Measurements from ENCODE around the gene SLC22A1.
"Not testable (repeated sequence)": the region's sequence is repeated elsewhere in the genome, so short reads cannot be mapped to it uniquely, and the experiment has no call there.

The SLC22A1 gene

DNA sequence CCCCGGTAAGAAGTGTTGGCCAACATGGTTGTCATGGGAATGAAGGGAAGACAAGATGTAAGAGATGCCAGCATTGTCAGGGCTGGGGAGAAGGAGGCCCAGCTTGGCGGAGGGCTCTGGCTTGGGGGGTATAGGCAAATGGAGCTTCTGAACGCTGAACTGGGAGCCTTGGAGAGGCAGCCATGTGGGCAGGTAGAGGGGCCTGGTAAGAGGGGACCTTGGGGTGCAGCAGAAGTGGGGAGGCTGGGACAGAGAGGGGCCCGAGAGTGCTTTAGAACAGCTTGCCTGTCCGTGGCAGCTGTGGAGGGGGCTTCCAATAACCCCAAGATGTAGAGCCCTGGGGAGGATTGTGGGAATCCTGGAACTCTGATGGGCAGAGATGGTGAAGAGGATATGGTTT, 3.0 kb downstream of the SLC22A1 start (continued):
- no peak for TF ChIP-seq SETDB1 (IDR thresholded peaks at IDR 0.05; ENCODE audit: insufficient read length, low read length)
- no peak for TF ChIP-seq ZNF433 (tag by site-specific recombination; IDR thresholded peaks at IDR 0.05; ENCODE audit: low read depth)

DNA sequence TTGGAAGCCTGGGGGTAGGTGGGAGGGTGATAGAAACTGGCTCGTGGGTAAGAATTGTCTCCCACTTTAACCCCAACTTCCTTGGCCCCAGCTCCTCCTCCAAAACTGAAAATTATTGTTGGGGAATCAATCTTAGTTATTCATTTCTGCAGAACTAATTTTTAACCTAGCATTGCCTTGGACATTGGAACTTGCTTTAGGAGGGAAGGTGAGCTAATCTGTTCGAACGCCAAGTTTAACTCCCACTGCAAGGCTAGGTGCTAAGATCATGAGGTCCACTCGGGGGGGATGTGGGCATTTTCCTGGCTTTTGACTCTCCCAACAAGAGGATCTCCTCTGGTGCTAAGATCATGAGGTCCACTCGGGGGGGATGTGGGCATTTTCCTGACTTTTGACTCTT, 3.5 kb downstream of the SLC22A1 start:
- H3K4me3 ChIP-seq (ENCODE audit: low read depth, low read length); H3K4me1 ChIP-seq (ENCODE audit: control insufficient read depth, insufficient read depth, low read length); POLR2A ChIA-PET; H3K9me3 ChIP-seq (ENCODE audit: control insufficient read depth, insufficient read depth, low read depth, low read length); H3K36me3 ChIP-seq (ENCODE audit: control insufficient read depth in 2 of 2, insufficient read depth in 1 of 2, low read length in 2 of 2); CTCF ChIA-PET; H3K27ac ChIP-seq (ENCODE audit: extremely low read depth, low read depth, low read length): not testable (repeated sequence)

DNA sequence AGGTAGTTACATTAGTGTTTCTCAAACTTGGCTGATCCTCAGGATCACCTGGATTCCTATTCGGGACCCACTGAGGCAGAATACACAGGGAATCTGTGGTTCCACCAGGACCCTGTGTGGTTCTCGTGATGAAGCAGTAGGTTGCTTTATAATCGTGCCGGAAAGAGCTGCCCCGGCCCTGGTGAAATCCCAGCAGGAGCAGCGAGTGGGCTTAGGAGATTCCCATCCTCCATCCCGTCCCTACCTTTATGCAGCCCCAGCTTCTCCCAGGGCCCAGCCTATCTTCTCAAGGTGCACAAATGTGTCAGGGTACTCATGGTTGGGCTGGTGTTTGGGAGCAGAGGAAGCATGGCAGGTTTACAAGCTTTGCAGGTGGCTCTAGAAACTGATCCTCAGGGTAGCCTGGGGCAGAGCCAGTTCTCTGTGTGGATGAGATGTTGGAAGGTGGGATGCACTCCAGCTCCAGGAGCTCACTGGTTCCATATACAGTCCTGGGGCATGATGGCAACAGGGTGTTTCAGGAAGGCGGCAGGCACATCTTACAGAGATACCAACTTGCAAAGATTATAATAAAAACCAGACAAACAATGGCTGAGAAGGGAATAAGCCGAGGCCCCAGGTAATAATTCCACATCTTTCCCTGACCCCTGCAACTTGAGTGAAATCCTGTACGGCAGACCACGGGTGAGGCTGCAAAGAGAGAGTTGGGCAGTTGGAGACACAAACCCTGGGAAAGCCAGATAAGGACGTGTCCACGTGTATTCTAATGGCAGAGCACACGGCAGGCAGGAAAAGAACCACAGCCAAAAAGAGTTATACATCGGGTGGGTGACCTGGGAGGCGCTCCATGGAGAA, 5.9 kb downstream of the SLC22A1 start:
- ChIA-PET CTCF (no interaction called here), POLR2A (no interaction called here)
- Histone ChIP-seq H3K27ac (ENCODE audit: extremely low read depth, low read depth, low read length) (no peak overlapping the region), H3K4me1 (ENCODE audit: control insufficient read depth, insufficient read depth, low read length) (no peaks in the 10 kb centered on the region), H3K9me3 (ENCODE audit: control insufficient read depth, insufficient read depth, low read depth, low read length) (no peaks in the 10 kb centered on the region), H3K36me3 (ENCODE audit: control insufficient read depth in 2 of 2, insufficient read depth in 1 of 2, low read length in 2 of 2) (no peaks in the 10 kb centered on the region), H3K4me3 (ENCODE audit: low read depth, low read length) (no peak overlapping the region)
- TF ChIP-seq ZNF792 (tag by site-specific recombination; IDR thresholded peaks at IDR 0.05) (no peak), ZNF561 (tag by site-specific recombination; IDR thresholded peaks at IDR 0.05; ENCODE audit: borderline replicate concordance) (no peak), ZNF555 (tag by site-specific recombination; conservative IDR thresholded peaks at IDR 0.05) (no peak), ZNF530 (tag by site-specific recombination; IDR thresholded peaks at IDR 0.05; ENCODE audit: low read depth) (no peak)

DNA sequence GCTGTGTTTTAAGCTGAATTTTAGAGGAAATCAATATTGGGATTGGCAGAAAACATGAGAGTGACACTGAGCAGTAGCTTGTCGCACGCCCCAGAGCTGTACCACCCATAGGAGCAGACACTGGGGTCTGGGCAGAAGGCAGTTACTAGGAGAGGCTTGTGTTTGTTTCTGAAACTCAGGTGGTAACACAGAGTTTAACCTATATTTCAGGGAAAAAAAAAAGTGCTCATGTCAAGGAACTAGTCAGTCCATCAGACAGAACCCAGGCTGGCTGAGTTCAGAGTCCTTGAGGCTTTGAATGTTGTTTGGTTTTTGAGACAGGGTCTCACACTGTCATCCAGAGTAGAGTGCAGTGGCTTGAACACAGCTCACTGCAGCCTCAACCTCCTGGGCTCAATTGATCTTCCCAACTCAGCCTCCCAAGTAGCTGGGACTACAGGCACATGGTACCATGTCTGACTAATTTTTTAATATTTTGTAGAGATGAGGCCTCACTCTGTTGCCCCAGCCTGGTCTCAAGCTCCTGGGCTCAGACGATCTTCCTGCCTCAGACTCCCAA, 6.6 kb downstream of the SLC22A1 start:
- Histone ChIP-seq H3K4me1 (ENCODE audit: control insufficient read depth, insufficient read depth, low read length) (no peaks in the 10 kb centered on the region), H3K9me3 (ENCODE audit: control insufficient read depth, insufficient read depth, low read depth, low read length) (no peaks in the 10 kb centered on the region), H3K27ac (ENCODE audit: extremely low read depth, low read depth, low read length) (no peak overlapping the region), H3K4me3 (ENCODE audit: low read depth, low read length) (no peak overlapping the region), H3K36me3 (ENCODE audit: control insufficient read depth in 2 of 2, insufficient read depth in 1 of 2, low read length in 2 of 2) (no peaks in the 10 kb centered on the region)
- ChIA-PET CTCF (interaction anchor here (1.2 kb wide), 1 partner anchor 10 kb away, joined by 3 read pairs; no protein-coding TSS in a partner anchor), POLR2A (no interaction called here)
- TF ChIP-seq ZNF837 (tag by site-specific recombination; IDR thresholded peaks at IDR 0.05) (no peak), OSR2 (tag by site-specific recombination; IDR thresholded peaks at IDR 0.05) (no peak), GLIS2 (tag by site-specific recombination; IDR thresholded peaks at IDR 0.05) (no peak), REPIN1 (tag by site-specific recombination; IDR thresholded peaks at IDR 0.05; ENCODE audit: low read depth) (no peak), GLI2 (tag by site-specific recombination; IDR thresholded peaks at IDR 0.05; ENCODE audit: borderline replicate concordance, low read depth) (no peak), ZBTB20 (tag by site-specific recombination; IDR thresholded peaks at IDR 0.05) (no peak)

DNA sequence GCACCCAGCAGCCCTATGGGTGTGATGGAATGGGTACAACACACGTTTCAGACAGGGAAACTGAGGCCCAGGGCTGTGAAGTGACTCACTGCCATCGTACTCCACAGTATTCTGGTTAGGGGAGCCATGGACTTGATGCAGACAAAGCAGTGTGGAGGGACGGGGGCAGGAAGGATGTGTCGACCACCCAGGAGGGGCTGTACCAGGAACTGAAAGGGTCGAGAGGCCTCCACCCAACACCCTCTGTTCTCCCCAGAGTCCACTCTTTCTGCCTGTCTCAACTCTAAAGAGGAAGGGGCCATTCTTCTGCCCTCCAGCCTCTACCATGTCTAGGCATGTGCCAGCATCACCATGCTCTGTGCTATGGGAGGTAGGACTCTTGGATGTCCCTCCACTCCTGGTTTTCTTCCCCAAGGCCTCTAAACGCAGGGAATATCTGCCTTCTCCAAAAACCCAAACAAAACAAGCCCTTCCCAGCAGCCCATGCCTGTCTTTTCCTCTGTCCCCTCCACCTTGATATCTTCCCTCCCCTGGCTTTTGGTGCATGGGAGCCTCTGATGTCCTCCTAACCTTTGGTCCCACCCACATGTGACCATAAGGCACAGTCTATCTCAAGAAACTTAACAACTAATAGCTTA, 7.4 kb downstream of the SLC22A1 start:
- POLR2A ChIA-PET = no interaction called here
- Histone ChIP-seq H3K9me3 (ENCODE audit: control insufficient read depth, insufficient read depth, low read depth, low read length) (no peaks in the 10 kb centered on the region), H3K4me3 (ENCODE audit: low read depth, low read length) (no peak overlapping the region), H3K36me3 (ENCODE audit: control insufficient read depth in 2 of 2, insufficient read depth in 1 of 2, low read length in 2 of 2) (no peaks in the 10 kb centered on the region), H3K4me1 (ENCODE audit: control insufficient read depth, insufficient read depth, low read length) (no peaks in the 10 kb centered on the region), H3K27ac (ENCODE audit: extremely low read depth, low read depth, low read length) (no peak overlapping the region)
- CTCF ChIA-PET = interaction anchor here (1.2 kb wide), 1 partner anchor 10 kb away, joined by 3 read pairs; no protein-coding TSS in a partner anchor
- no peak for TF ChIP-seq ZNF585B (tag by site-specific recombination; IDR thresholded peaks at IDR 0.05)
- TF ChIP-seq ZNF473 (tag by site-specific recombination; IDR thresholded peaks at IDR 0.05) = no peak
- TF ChIP-seq, protein P1, sequence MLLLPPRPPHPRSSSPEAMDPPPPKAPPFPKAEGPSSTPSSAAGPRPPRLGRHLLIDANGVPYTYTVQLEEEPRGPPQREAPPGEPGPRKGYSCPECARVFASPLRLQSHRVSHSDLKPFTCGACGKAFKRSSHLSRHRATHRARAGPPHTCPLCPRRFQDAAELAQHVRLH (tag by site-specific recombination; IDR thresholded peaks at IDR 0.05) = no peak
- TF ChIP-seq, protein P2, sequence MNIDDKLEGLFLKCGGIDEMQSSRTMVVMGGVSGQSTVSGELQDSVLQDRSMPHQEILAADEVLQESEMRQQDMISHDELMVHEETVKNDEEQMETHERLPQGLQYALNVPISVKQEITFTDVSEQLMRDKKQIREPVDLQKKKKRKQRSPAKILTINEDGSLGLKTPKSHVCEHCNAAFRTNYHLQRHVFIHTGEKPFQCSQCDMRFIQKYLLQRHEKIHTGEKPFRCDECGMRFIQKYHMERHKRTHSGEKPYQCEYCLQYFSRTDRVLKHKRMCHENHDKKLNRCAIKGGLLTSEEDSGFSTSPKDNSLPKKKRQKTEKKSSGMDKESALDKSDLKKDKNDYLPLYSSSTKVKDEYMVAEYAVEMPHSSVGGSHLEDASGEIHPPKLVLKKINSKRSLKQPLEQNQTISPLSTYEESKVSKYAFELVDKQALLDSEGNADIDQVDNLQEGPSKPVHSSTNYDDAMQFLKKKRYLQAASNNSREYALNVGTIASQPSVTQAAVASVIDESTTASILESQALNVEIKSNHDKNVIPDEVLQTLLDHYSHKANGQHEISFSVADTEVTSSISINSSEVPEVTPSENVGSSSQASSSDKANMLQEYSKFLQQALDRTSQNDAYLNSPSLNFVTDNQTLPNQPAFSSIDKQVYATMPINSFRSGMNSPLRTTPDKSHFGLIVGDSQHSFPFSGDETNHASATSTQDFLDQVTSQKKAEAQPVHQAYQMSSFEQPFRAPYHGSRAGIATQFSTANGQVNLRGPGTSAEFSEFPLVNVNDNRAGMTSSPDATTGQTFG (tag by site-specific recombination; IDR thresholded peaks at IDR 0.05; ENCODE audit: borderline replicate concordance) = no peak
- no peak for TF ChIP-seq TCF7L2 (IDR thresholded peaks at IDR 0.05; ENCODE audit: borderline replicate concordance, low read depth, low read length)
- TF ChIP-seq ZNF416 (tag by site-specific recombination; IDR thresholded peaks at IDR 0.05) = no peak
